AG09309 (cell line): ENCODE data around the gene FMNL2.
"Not testable (repeated sequence)": the region's sequence is repeated elsewhere in the genome, so short reads cannot be mapped to it uniquely, and the experiment has no call there.

Source experiments
- DNase-seq: peaks from one replicate; pipeline ENCODE4 v3.0.0-alpha.2; 2010; ENCODE audit warnings: low read depth
- H3K4me3 ChIP-seq: 2 replicates; pipeline ENCODE4 v1.5.1; 2011; ENCODE audit warnings: mild to moderate bottlenecking, low read depth, low read length, moderate library complexity; ENCODE audit not compliant: control insufficient read depth
- TF ChIP-seq, protein P1 (sequence below): IDR thresholded peaks from 2 replicates; pipeline ENCODE4 v1.5.1; 2011; ENCODE audit warnings: mild to moderate bottlenecking, low read depth, low read length, inconsistent platforms; ENCODE audit not compliant: insufficient read depth, control insufficient read depth; ENCODE audit errors: missing control alignments

Gene FMNL2

DNA sequence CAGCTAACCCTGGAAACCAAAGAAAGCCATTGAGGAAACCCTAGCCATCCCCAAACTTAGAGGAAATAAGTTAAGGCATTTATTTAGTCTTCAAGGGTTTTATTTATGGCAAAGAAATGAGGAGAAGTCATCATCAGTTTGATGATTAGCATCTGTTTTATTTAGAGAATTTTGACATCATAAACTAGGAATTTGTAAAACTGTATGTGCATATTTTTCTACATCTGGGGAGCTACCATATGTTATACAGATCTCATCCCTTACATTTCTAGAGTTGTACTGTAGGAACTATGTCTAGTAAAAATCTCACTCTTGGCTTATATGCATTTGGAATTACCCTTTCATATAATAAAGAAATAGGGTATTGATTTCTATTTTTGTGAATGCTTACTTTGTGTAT lies 48.7 kb downstream of the FMNL2 start:
- TF ChIP-seq, protein P1, sequence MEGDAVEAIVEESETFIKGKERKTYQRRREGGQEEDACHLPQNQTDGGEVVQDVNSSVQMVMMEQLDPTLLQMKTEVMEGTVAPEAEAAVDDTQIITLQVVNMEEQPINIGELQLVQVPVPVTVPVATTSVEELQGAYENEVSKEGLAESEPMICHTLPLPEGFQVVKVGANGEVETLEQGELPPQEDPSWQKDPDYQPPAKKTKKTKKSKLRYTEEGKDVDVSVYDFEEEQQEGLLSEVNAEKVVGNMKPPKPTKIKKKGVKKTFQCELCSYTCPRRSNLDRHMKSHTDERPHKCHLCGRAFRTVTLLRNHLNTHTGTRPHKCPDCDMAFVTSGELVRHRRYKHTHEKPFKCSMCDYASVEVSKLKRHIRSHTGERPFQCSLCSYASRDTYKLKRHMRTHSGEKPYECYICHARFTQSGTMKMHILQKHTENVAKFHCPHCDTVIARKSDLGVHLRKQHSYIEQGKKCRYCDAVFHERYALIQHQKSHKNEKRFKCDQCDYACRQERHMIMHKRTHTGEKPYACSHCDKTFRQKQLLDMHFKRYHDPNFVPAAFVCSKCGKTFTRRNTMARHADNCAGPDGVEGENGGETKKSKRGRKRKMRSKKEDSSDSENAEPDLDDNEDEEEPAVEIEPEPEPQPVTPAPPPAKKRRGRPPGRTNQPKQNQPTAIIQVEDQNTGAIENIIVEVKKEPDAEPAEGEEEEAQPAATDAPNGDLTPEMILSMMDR, result no peak
- no peak overlapping the region for H3K4me3 ChIP-seq
- no peak for DNase-seq

DNA sequence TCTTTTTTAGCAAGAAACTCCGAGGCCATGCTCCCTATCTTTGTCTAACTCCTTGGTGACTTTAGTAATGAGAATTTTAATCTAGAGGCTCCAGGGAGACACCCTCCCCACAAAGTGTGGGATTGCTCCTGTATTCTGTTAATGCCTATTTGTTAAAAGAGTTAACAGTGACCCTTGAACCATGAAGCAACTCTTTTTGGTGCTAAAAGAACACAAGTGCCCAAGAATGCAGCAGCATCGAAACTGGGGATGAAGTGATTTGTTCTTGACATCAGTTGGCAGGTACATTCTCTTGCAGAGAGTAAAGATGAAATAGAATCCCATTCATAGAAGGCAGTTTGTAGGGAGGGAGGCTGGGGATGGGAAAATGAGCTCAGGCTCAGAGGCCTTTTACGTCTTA lies 50.0 kb downstream of the FMNL2 start:
- TF ChIP-seq, protein P1, result no peak
- no peak for DNase-seq
- no peak overlapping the region for H3K4me3 ChIP-seq

GRCh38 chr2:152385650-152386049 lies 50.7 kb downstream of the FMNL2 start:
- no peak for DNase-seq
- no peak overlapping the region for H3K4me3 ChIP-seq
- TF ChIP-seq, protein P1, result no peak

GRCh38 chr2:152386266-152386665 lies 51.3 kb downstream of the FMNL2 start:
- TF ChIP-seq, protein P1, result no peak
- H3K4me3 ChIP-seq, result no peak overlapping the region
- DNase-seq, result no peak

- no peak overlapping the region for H3K4me3 ChIP-seq
- DNase-seq, result no peak
- TF ChIP-seq, protein P1, result no peak
Observed at GRCh38 chr2:152387041-152387440, 52.1 kb downstream of the FMNL2 start.

DNA sequence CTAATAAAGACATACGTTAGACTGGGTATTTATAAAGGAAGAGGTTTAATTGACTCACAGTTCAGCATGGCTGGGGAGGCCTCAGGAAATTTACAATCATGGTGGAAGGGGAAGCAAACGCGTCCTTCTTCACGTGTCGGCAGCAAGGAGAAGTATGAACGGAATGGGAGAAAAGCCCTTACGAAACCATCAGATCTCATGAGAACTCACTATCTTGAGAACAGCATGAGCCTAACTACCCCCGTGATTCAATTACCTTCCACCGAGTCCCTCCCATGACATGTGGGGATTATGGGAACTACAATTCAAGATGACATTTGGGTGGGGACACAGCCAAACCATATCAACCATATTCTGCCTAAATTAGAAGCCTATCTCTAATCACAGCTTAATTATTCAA lies 53.3 kb downstream of the FMNL2 start:
- DNase-seq, H3K4me3 ChIP-seq: not testable (repeated sequence)

DNA sequence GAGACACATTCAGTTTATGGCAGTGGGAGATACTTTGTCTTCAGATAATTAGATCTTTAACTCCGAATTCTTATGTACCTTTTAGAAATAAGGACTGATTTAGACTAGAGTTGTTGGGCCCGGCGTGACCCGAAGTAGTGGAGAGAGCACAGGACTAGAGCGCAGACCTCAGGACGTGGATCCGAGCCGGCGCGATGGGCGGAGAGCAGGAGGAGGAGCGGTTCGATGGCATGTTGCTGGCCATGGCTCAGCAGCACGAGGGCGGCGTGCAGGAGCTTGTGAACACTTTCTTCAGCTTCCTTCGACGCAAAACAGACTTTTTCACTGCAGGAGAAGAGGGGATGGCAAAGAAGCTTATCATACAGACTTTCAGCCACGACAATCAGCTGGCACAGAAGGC lies 54.5 kb downstream of the FMNL2 start:
- H3K4me3 ChIP-seq, result no peak overlapping the region
- no peak for DNase-seq
- TF ChIP-seq, protein P1, result no peak
